Measurements from ENCODE around the gene ACSM6.

GRCh38 chr10:95214793-95215192 is 20.8 kb downstream of the ACSM6 start:
- TF ChIP-seq CTCF (IDR thresholded peaks at IDR 0.05) = no peak
- no peak for TF ChIP-seq ZFX (IDR thresholded peaks at IDR 0.05; ENCODE audit: borderline replicate concordance)
